Measurements from ENCODE around the gene CPT1A.

CPT1A gene

DNA sequence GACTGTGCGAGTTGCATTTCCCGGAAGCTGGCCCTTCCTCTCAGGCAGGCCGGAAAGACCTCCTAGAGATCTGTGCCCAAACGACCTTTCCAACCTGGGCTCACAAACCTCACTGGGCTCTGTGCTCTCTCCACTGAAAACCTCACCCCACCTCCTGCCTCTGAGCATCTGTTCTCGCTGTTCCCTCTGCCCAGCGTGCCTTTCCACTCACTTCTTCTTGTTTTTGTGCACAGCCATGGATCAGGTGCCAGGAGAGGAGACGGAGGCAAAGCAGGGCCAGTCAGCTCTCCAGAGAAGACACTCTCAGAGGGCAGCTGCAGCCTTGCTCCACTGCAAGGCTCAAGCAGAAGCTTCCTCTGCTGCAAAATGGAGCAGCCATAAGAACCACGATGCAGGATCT, 10.9 kb upstream of the CPT1A start:
- FAIRE-seq, result no peak

DNA sequence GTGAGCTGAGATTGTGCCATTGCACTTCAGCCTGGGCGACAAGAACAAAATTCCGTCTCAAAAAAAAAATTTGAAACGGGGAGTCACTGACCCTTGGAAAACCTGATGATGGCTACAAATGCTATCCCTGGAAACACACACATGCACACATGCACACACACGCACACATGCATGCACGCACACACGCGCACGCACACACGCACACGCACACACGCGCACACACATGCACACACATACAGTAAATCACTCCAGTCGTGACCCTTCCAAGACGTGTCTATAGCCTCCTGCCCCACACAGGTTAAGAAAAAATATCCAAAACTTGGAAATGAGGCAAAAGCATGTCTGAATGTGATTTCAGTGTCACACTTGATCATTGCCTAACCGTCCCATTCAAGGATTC, 6.7 kb upstream of the CPT1A start:
- no peak for FAIRE-seq

GRCh38 chr11:68847395-68847794, 5.7 kb upstream of the CPT1A start:
- no peak for FAIRE-seq

DNA sequence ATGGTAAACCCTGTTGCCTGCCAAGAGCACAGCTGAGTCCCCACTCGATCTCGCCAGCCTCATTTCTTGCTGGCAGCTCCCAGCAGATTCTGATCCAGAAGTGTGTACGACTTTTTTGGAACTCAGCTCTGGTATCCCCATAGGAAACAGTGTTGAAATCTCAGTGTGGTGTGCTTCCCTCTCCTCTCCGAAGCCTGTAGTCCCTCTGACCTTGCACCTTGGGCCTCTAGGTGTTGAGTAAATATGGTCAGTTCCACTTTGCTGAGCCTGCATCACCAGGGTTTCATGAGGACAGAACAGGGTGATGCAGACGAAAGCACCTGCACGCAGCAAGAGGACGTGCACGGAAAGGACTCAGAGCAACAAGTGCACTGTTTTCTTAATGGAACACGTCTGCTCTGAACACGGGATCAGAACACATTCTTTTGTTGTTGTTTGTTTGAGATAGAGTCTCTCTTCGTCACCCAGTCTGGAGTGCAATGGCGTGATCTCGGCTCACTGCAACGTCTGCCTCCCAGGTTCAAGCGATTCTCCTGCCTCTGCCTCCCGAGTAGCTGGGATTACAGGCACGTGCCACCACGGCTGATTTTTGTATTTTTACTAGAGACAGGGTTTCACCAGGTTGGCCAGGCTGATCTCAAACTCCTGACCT, 3.8 kb upstream of the CPT1A start:
- no peak for FAIRE-seq

GRCh38 chr11:68844801-68845200, 3.1 kb upstream of the CPT1A start:
- FAIRE-seq, result no peak

GRCh38 chr11:68844376-68844775, 2.7 kb upstream of the CPT1A start:
- FAIRE-seq, result no peak

- no peak for FAIRE-seq
These were observed 2.1 kb upstream of the CPT1A start for GRCh38 chr11:68843703-68844312.

- no peak for FAIRE-seq
These were observed 1.4 kb upstream of the CPT1A start for GRCh38 chr11:68843052-68843561.

- FAIRE-seq, result no peak
These were observed 823 bp upstream of the CPT1A start for GRCh38 chr11:68842427-68843051.

GRCh38 chr11:68840661-68841653, 759 bp downstream of the CPT1A start:
- no peak for FAIRE-seq

DNA sequence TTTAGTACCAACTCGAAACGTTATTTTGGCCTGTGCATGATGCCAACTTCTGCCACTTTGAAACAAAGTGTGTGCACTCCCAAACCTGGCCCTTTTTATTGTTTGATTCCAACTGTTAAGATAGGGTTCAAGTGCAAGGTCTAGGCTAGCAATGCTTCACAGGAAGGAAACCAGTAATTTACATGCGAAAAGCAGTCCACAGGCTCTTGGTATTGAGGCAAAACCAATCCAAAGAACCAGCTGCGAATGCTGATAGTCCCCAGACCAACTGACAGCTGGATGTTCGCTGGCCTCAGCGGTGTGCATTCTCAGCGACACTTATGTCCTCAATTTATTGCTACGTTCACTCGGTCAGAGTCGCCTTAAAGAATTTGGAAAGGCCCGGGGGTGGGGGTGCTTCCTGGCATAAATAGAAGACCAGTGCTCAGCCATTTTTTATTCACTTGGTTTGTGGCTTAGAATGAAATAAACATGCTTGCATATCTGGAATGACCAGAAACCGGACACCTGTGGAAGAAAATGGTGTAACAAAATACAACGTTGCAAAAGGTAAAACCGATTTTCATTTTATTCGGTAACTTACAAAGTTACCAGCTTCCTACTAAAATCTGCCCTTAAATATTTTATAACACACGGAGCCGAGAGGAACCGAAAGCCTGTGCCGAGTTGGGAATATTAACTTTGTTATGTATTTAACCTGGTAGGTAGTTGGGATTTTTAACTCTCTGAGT, 1.6 kb downstream of the CPT1A start:
- FAIRE-seq, result no peak

DNA sequence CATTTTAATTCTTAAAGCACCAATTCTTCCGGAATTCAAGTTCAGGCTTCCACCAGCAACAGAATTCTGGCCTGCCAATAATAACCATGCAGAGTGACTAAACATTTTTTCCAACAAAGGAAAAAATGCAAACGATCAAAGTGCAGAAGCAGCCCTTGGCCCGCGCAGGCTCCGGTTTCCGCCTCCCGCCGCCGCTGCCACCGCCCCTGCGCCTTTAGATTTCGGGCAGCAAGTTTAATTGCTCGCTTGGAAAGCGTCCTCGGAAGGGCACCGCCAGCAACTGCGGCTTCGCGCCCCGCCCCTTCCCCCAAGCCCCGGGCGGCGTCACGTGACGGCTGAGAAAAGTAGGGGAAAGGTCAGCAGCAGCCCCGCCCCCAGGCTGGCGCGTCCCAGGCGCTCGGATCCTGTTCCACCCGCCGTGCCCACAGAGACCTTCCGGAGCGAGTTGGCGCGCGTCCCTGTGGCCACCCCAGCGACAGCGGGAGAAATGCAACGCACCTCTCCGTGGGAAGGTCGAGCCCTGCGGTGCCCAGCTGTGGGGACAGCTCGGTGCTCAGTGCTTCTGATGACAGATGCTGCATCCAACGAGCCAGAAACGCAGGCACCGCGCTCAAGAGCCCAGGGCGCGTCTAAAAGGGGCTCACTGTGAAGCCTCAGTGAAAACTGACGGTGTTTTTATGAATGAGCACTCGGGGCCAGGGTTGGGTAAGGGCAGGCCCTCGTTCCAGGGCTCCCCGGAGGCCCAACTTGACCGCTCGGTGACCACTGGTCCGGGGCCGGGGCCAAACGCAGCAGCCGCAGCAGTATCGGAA, 2.5 kb downstream of the CPT1A start:
- FAIRE-seq, result no peak

GRCh38 chr11:68838572-68838964, 3.1 kb downstream of the CPT1A start:
- no peak for FAIRE-seq

DNA sequence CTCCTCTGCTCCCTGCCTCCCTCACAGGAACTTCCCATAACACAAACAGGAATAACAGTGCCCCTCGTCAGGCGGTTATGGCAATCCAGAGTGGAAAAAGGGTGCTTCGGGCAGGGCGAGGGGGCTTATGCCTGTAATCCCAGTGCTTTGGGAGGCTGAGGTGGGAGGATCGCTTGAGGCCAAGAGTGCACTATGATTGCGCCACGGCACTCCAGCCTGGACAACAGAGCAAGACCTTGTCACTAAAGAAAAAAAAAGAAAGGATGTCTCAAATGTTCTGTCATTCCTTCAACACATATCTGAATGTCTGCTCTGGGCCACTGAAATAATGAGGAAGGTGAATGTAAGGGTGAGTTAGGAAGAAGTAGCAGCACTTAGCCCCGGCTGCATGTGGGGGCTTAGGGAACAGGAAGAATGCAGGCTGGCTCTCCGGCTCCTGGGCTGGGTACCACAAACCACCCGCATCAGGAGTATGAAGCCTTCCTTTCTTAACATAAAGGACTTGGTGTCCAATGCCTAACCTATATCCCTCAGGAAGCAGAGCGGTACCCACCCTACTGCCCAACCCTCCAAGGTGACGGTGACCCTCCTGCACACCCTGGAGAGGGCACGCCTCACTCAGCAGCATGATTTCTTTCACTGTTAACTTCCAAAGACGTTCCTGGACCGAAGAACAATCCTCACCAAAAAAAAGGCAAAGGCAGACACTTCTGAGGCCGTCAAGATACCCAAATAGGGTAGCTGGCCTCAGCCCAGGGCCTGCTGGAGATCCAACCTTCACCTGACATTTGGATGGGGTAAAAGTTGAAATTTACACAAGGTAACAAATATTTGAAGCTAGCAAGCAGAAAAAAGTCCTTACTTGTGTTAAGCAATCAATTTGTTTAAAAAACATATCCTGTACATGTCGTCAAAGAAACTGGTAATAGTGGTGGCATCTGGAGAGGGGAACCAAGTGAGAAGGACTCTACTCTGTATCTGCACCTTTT, 3.8 kb downstream of the CPT1A start:
- no peak for FAIRE-seq

- no peak for FAIRE-seq
These were observed 6.0 kb downstream of the CPT1A start for GRCh38 chr11:68835749-68836148.

DNA sequence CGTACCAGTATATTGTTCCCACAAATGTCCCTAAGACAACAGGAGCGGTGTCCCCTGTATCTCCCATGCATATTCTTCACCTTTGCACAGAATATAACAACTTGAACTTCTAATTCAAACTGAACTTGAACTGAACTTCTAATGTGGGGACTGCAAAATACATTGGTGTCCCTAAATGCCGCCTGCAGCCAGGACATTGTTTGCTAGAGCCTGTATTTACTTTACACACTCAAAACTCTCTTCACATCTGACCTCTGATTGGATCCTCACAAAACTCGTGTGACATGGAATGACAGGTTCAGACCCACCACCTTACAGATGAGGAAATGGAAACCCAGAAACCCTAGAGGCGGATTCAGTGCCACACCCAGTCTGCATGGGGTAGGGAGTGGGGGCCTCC, 6.4 kb downstream of the CPT1A start:
- FAIRE-seq, result no peak

- no peak for FAIRE-seq
These were observed 9.1 kb downstream of the CPT1A start for GRCh38 chr11:68832476-68833181.

GRCh38 chr11:68831124-68831523, 10.6 kb downstream of the CPT1A start:
- no peak for FAIRE-seq

DNA sequence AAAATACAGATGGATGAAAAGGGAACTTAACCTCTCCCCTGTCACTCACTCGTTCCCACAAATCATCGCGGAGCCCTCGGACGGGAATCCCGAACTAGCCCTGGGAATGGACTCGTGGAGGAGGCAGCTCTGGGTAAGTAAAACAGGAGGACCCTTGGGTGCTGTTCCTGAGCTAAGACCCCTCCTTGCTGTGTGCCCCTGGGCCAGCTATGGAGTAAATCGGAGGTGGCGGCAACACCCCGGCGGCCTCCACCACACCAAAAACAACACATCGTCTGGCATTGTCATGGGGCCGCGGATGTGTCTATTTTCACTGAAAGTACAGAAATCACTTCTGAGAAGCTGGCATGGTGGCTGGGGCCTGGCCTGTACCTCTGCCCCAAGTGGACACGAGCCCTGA, 12.1 kb downstream of the CPT1A start:
- FAIRE-seq, result no peak
